Vagina (tissue), 2 donors: ENCODE measurements around the gene PPP1R14C.

Experiments used
- POLR2A ChIP-seq, 2 donors: fragments of 450-650 bp; IDR thresholded peaks; one replicate each; pipeline ENCODE4 v1.6.1; 2017; ENCODE audit warnings: antibody characterized with exemption in 2 of 2, mild to moderate bottlenecking in 2 of 2, moderate library complexity in 2 of 2
- POLR2AphosphoS5 ChIP-seq, 2 donors: sonication (generic); formaldehyde crosslinking; IDR thresholded peaks; one replicate each; pipeline ENCODE4 v1.9.0; 2017; ENCODE audit warnings: antibody characterized with exemption in 2 of 2, mild to moderate bottlenecking in 2 of 2, low read depth in 1 of 2; ENCODE audit not compliant: insufficient read depth in 1 of 2
- TF ChIP-seq, protein P1 (sequence below), 3 experiments: fragments of 450-650 bp in 2 of 3; fragments of 200-600 bp in 1 of 3; sonication (generic) in 1 of 3; IDR thresholded peaks; one replicate each; pipeline ENCODE4 v1.5.1; 2017 to 2019; ENCODE audit warnings: antibody characterized with exemption in 3 of 3, mild to moderate bottlenecking in 2 of 3, moderate library complexity in 2 of 3

DNA sequence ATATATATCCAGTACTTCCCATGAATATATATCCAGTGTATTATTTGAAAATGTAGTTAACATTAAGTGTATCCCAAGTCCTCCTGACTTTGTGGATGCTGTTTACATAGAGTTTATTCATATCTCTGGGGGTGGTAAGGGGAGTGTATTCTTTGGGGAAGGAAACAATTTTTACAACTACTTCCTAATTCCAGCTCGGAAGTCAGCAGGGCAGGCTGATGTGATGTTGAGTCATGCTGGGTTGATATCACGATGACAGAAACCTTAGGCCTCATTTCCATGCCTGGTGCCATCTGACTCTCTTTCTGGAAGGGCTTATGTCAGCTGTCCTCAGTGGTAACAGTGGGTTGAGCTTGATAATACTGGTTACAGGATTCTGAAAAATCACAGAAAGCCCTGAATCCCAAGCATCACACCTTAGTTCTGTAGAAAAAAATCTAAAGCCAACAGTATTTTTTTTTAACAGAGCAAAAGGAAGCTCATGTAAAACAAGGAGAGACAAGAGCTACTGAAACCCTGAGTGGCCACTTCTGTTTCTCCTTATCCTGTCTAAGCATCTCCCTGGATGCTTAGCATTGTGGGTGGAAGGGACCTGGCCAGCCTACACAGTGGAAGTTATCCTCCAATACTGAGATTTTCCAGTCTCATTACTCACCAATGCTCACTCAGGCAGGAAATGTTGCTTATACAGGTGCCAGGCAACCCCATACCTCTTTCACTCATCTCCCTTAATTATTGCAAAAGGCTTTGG lies 150.8 kb downstream of the PPP1R14C start:
- TF ChIP-seq, protein P1, sequence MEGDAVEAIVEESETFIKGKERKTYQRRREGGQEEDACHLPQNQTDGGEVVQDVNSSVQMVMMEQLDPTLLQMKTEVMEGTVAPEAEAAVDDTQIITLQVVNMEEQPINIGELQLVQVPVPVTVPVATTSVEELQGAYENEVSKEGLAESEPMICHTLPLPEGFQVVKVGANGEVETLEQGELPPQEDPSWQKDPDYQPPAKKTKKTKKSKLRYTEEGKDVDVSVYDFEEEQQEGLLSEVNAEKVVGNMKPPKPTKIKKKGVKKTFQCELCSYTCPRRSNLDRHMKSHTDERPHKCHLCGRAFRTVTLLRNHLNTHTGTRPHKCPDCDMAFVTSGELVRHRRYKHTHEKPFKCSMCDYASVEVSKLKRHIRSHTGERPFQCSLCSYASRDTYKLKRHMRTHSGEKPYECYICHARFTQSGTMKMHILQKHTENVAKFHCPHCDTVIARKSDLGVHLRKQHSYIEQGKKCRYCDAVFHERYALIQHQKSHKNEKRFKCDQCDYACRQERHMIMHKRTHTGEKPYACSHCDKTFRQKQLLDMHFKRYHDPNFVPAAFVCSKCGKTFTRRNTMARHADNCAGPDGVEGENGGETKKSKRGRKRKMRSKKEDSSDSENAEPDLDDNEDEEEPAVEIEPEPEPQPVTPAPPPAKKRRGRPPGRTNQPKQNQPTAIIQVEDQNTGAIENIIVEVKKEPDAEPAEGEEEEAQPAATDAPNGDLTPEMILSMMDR (IDR thresholded peaks at IDR 0.05), result no peak
- TF ChIP-seq POLR2A (IDR thresholded peaks at IDR 0.05), result no peak
- no peak for TF ChIP-seq POLR2AphosphoS5 (IDR thresholded peaks at IDR 0.05; ENCODE audit: insufficient read depth in 1 of 2, low read depth in 1 of 2)
